ENCODE results near the gene TMEM271.
"Not testable (repeated sequence)": the region's sequence is repeated elsewhere in the genome, so short reads cannot be mapped to it uniquely, and the experiment has no call there.

Gene TMEM271

GRCh38 chr4:598925-599324, 22.8 kb upstream of the TMEM271 start:
- H3K27ac ChIP-seq (ENCODE audit: low read depth, low read length, poor library complexity, severe bottlenecking), result no peak overlapping the region
- H4K20me1 ChIP-seq (ENCODE audit: insufficient read depth, low read length), result no peaks in the 10 kb centered on the region
- TF ChIP-seq, protein P1, sequence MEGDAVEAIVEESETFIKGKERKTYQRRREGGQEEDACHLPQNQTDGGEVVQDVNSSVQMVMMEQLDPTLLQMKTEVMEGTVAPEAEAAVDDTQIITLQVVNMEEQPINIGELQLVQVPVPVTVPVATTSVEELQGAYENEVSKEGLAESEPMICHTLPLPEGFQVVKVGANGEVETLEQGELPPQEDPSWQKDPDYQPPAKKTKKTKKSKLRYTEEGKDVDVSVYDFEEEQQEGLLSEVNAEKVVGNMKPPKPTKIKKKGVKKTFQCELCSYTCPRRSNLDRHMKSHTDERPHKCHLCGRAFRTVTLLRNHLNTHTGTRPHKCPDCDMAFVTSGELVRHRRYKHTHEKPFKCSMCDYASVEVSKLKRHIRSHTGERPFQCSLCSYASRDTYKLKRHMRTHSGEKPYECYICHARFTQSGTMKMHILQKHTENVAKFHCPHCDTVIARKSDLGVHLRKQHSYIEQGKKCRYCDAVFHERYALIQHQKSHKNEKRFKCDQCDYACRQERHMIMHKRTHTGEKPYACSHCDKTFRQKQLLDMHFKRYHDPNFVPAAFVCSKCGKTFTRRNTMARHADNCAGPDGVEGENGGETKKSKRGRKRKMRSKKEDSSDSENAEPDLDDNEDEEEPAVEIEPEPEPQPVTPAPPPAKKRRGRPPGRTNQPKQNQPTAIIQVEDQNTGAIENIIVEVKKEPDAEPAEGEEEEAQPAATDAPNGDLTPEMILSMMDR (IDR thresholded peaks at IDR 0.05; ENCODE audit: low read length), result no peak
- no peak for TF ChIP-seq EZH2 (IDR thresholded peaks at IDR 0.05; ENCODE audit: borderline replicate concordance, low read length)
- H3K79me2 ChIP-seq (ENCODE audit: insufficient read depth, low read length), result no peaks in the 10 kb centered on the region
- H3K9ac ChIP-seq (ENCODE audit: low read length), result no peak overlapping the region
- no peak overlapping the region for H3K4me2 ChIP-seq (ENCODE audit: low read length)
- H3K27me3 ChIP-seq (ENCODE audit: insufficient read depth, low read length), result no peaks in the 10 kb centered on the region
- no peak overlapping the region for H2AFZ ChIP-seq (ENCODE audit: low read length)
- H3F3A ChIP-seq (ENCODE audit: insufficient read depth, low read length), result no peaks in the 10 kb centered on the region
- H3K36me3 ChIP-seq (ENCODE audit: insufficient read depth, low read length), result no peaks in the 10 kb centered on the region
- no peak overlapping the region for H3K4me3 ChIP-seq (ENCODE audit: low read depth, low read length, poor library complexity, severe bottlenecking)
- H3K9me3 ChIP-seq (ENCODE audit: low read length), result no peaks in the 10 kb centered on the region
- H3K9me2 ChIP-seq (ENCODE audit: low read depth, low read length), result no peaks in the 10 kb centered on the region
- peaks cover 10% of the 10 kb centered on the region for H3K4me1 ChIP-seq (ENCODE audit: insufficient read depth, low read length, severe bottlenecking)

DNA sequence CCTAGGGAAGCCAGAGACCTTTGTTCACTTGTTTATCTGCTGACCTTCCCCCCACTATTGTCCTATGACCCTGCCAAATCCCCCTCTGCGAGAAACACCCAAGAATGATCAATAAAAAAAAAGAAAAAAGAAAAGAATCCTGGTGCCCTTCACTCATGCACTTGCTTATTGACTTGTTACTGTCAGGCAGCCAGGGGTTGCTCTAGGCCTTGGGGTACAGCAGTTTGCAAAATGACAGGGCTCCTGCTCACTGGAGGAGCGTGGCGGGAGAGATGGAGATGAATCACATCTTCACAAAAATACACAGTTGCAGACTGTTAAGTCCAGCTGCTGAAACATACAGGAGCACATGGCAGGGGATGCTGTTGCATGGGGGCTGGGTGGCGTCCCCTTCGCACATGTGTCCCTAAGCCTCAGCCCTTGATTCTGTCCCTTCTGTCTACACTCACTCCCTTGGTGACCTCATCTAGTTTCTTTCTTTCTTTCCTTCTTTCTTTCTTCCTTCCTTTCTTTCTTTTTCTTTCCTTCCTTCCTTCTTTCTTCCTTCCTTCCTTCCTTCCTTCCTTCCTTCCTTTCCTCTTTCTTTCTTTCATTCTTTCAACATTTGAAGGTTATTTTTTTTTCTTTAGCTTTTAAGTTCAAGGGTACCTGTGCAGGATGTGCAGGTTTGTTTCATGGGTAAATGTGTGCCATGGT, 16.9 kb upstream of the TMEM271 start:
- no peak overlapping the region for H2AFZ ChIP-seq (ENCODE audit: low read length)
- no peaks in the 10 kb centered on the region for H3K36me3 ChIP-seq (ENCODE audit: insufficient read depth, low read length)
- H3K9me3 ChIP-seq (ENCODE audit: low read length), result no peaks in the 10 kb centered on the region
- no peaks in the 10 kb centered on the region for H3K27me3 ChIP-seq (ENCODE audit: insufficient read depth, low read length)
- H3K4me1 ChIP-seq (ENCODE audit: insufficient read depth, low read length, severe bottlenecking), result no peaks in the 10 kb centered on the region
- H3K9me2 ChIP-seq (ENCODE audit: low read depth, low read length), result no peaks in the 10 kb centered on the region
- H3K4me3 ChIP-seq (ENCODE audit: low read depth, low read length, poor library complexity, severe bottlenecking), result no peak overlapping the region
- H3K27ac ChIP-seq (ENCODE audit: low read depth, low read length, poor library complexity, severe bottlenecking), result no peak overlapping the region
- H4K20me1 ChIP-seq (ENCODE audit: insufficient read depth, low read length), result no peaks in the 10 kb centered on the region
- no peaks in the 10 kb centered on the region for H3K79me2 ChIP-seq (ENCODE audit: insufficient read depth, low read length)
- H3K9ac ChIP-seq (ENCODE audit: low read length), result no peak overlapping the region
- TF ChIP-seq EZH2 (IDR thresholded peaks at IDR 0.05; ENCODE audit: borderline replicate concordance, low read length), result no peak
- TF ChIP-seq, protein P1 (IDR thresholded peaks at IDR 0.05; ENCODE audit: low read length), result no peak
- no peaks in the 10 kb centered on the region for H3F3A ChIP-seq (ENCODE audit: insufficient read depth, low read length)
- H3K4me2 ChIP-seq (ENCODE audit: low read length), result no peak overlapping the region

DNA sequence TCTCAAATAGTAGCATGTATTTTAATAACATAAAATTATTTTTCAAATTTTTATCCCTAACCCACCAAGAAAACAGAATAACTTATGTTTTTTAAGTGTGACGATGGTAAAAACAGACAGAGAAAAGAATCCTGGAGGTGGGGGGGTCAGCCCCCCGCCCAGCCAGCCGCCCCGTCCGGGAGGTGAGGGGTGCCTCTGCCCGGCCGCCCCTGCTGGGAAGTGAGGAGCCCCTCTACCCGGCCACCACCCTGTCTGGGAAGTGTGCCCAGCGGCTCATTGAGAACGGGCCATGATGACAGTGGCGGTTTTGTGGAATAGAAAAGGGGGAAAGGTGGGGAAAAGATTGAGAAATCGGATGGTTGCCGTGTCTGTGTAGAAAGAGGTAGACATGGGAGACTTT, 16.1 kb upstream of the TMEM271 start:
- not testable (repeated sequence) for H3K27ac ChIP-seq (ENCODE audit: low read depth, low read length, poor library complexity, severe bottlenecking); H3K27me3 ChIP-seq (ENCODE audit: insufficient read depth, low read length); H3K9ac ChIP-seq (ENCODE audit: low read length); H3K4me3 ChIP-seq (ENCODE audit: low read depth, low read length, poor library complexity, severe bottlenecking); H3K36me3 ChIP-seq (ENCODE audit: insufficient read depth, low read length); H3K9me2 ChIP-seq (ENCODE audit: low read depth, low read length); H3K4me1 ChIP-seq (ENCODE audit: insufficient read depth, low read length, severe bottlenecking); H3K9me3 ChIP-seq (ENCODE audit: low read length); H4K20me1 ChIP-seq (ENCODE audit: insufficient read depth, low read length); H3K4me2 ChIP-seq (ENCODE audit: low read length); H3F3A ChIP-seq (ENCODE audit: insufficient read depth, low read length); H2AFZ ChIP-seq (ENCODE audit: low read length); H3K79me2 ChIP-seq (ENCODE audit: insufficient read depth, low read length)

- no peak overlapping the region for H3K4me3 ChIP-seq (ENCODE audit: low read depth, low read length, poor library complexity, severe bottlenecking)
- H2AFZ ChIP-seq (ENCODE audit: low read length), result no peak overlapping the region
- H3K27me3 ChIP-seq (ENCODE audit: insufficient read depth, low read length), result no peaks in the 10 kb centered on the region
- no peaks in the 10 kb centered on the region for H3K9me3 ChIP-seq (ENCODE audit: low read length)
- no peak overlapping the region for H3K4me2 ChIP-seq (ENCODE audit: low read length)
- H3F3A ChIP-seq (ENCODE audit: insufficient read depth, low read length), result no peaks in the 10 kb centered on the region
- no peaks in the 10 kb centered on the region for H3K9me2 ChIP-seq (ENCODE audit: low read depth, low read length)
- H4K20me1 ChIP-seq (ENCODE audit: insufficient read depth, low read length), result no peaks in the 10 kb centered on the region
- TF ChIP-seq EZH2 (IDR thresholded peaks at IDR 0.05; ENCODE audit: borderline replicate concordance, low read length), result no peak
- TF ChIP-seq, protein P1 (IDR thresholded peaks at IDR 0.05; ENCODE audit: low read length), result no peak
- H3K79me2 ChIP-seq (ENCODE audit: insufficient read depth, low read length), result no peaks in the 10 kb centered on the region
- H3K27ac ChIP-seq (ENCODE audit: low read depth, low read length, poor library complexity, severe bottlenecking), result no peak overlapping the region
- no peaks in the 10 kb centered on the region for H3K36me3 ChIP-seq (ENCODE audit: insufficient read depth, low read length)
- no peak overlapping the region for H3K9ac ChIP-seq (ENCODE audit: low read length)
- H3K4me1 ChIP-seq (ENCODE audit: insufficient read depth, low read length, severe bottlenecking), result no peaks in the 10 kb centered on the region
Observed at GRCh38 chr4:590313-590841, 14.3 kb upstream of the TMEM271 start.
